KBM-7 (cell line): Measurements from ENCODE around the gene ADCY7.

Source experiments
- DNase-seq: peaks from one replicate; pipeline ENCODE4 v3.0.0-alpha.2; 2015
- in situ Hi-C: fragments of 300-500 bp; cut with MboI; formaldehyde crosslinking; loops from 2 replicates; pipeline ENCODE4 v1.14.3; 2020; ENCODE audit warnings: low sequenced_read_pairs, low pct_unique_long_range_greater_than_20kb, mixed read lengths

The ADCY7 gene

GRCh38 chr16:50351116-50351515, 84.8 kb downstream of the ADCY7 start:
- DNase-seq: no peak

GRCh38 chr16:50351952-50352351, 85.6 kb downstream of the ADCY7 start:
- in situ Hi-C loops: no loop called here
- no peak for DNase-seq

More at GRCh38 chr16:50351116-50351515, 84.8 kb downstream of the ADCY7 start:
- in situ Hi-C loops: no loop called here

DNA sequence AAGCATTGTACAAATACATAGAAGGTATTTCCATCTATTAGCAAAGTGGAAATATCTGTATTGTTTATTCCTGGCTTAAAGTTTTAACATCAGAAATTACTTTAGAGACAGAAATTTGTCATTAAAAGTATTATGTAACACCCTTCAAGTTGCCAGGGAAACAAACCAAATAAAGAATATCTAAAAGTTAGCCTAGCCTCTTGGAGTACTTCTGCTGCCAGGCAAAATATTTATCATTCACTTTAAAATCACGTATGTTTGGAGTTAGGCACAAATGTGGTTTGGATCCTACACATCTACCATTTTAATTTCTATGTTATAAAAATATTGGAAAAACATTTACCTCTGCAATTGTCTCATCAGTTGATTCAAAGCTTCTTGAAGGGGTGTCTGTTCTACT, 87.7 kb downstream of the ADCY7 start:
- no peak for DNase-seq
- in situ Hi-C loops: no loop called here

DNA sequence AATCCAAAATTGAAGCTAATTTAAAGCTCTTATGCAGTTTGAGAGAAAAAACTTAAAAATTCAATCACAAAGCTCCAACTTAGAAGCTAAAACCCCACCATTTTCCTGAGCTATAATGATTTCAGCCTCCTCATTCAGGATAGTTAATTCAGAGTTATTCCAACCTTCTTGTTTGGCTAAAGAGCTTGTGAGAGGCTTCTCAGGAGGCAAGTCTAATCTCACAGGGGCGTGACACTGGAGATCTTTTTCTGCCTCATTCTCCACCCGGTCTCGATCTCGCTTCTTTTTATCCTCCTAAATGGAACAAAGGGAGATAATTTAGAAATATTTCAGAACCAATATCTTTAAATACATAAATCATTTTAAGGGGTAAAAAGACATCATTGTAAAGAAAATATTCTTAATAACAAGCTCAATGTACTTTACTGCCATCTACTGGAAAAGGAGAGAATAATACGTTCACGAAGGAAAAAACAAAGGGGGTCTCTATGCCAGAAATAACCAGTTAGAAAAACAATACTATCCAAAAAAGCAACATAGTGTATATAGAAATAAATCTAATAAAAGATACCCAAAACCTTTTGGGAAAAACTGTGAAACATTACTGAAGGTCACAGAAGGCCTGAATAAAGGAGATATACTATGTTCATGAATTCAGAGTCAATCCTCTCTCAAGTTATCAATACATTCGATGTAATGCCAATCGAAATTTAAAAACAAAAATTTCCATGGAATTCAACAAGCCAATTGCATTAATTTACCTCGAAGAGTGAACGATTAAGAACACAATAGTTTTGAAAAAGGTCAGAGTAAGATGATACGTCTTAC, 88.5 kb downstream of the ADCY7 start:
- peak; percentile 45 for DNase-seq

GRCh38 chr16:50359626-50360025, 93.3 kb downstream of the ADCY7 start:
- DNase-seq: no peak
- in situ Hi-C loops: no loop called here

More for the DNA sequence above, 88.5 kb downstream of the ADCY7 start:
- in situ Hi-C loops: no loop called here

DNA sequence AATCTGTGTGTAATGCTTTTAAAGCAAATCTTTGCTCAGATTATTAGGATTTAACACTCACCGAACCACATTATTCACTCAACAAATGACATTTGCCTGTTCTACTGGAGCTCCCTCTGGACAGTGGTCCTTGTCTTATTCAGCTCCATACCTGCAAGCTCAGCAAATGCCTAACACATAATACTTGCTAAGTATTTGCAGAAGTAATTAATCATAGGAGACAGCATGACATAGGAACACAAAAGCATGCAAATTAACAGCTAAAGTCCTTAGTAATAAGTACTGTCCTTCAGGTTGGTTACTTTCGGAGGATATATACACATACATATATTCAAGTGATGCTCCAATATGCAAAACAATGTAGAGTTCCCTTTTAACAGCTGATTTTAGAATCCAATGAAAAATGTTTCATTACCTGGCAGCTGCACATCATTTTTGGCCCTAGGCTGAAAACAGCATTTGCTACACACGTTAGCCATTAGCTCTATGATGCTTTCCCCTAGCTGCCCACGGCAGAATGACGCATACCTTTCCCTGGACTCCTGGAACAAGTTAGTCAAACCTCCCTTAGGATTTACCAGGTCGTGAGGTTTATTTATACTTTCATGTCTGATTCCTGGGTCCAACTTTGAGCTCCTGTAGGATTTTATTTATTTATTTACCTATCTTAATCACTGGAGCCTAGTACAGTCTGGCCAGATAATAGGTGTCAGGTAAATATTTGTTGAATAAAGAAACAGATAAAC, 93.9 kb downstream of the ADCY7 start:
- in situ Hi-C loops: no loop called here
- no peak for DNase-seq

DNA sequence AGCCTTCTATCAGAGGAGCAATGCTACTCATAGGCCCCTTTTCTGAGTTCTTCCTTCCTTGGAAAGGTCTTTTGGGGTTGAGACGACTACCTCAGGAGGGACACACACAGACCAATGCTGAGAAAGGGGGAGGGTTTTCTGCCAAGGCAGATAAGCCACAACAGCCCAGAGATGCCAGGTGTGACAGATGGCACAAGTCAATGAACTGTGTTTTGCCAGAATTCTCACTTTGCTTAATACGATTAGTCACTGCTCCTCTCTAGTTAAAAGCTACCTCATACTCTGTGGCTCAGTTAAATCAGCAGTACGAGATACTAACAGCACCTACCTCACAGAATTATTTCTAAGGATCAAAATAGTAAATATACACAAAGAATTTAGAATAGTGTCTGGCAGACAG, 94.4 kb downstream of the ADCY7 start:
- DNase-seq: no peak
- in situ Hi-C loops: no loop called here

GRCh38 chr16:50363656-50364055, 97.3 kb downstream of the ADCY7 start:
- DNase-seq: no peak
- in situ Hi-C loops: no loop called here

DNA sequence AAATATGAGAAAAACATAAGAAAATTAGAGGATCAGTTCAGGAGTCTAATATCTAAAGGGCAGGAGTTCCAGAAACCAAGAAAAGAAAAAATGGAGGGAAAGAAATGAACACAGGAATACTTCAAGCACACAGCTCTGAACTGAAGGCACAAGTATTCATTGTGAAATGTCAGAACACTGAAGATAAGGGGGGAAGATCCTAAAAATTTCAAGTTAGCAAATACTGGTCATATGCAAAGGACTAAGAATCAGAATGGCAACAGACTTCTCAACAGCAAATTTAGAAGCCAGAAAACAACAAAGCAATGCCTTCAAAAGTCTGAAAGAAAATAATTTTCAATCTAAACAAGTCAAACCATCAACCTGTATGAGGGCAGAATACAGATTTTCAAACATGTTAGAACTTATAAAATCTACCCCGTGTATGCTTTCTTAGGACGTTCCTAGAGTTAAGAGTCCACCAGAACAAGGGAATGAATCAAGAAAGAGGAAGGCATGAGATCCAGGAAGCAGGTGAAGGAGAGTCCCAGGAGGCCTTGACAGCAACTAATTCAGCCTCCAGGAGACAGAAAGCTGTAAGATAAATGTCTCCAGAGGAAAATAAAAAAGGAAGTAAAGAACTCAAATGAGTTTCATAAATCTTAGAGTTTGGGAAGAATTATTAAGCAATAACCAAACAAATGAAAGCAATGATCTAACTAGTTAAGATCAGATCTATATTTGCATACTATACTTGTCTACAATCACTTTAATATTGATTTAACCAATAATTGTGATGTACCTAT, 99.6 kb downstream of the ADCY7 start:
- DNase-seq: peak; percentile 56
- in situ Hi-C loops: no loop called here
